H1 (cell line): ENCODE measurements around the gene MYBPH. TPM values are rescaled to one million over a fixed set of nuclear protein-coding genes. Genes with fewer than 3 reads are reported as not detected.

Experiments
- CTCF ChIA-PET: fragments of 300-600 bp; sonication (Branson Sonifier 250); formaldehyde crosslinking; loops from one replicate; lab custom pipeline; 2021; ENCODE audit not compliant: partially characterized antibody; lab: Charles Lee
- POLR2A ChIA-PET: fragments of 300-600 bp; sonication (Branson Sonifier 250); formaldehyde crosslinking; loops from one replicate; lab custom pipeline; 2021; ENCODE audit warnings: inconsistent platforms; ENCODE audit not compliant: partially characterized antibody; lab: Charles Lee
- DNase-seq, 2 experiments: peaks; one replicate each; pipeline versions ENCODE4 v3.0.0 to v3.0.0-alpha.2; 2010 to 2022; ENCODE audit warnings: low spot score in 2 of 2, low read depth in 1 of 2, mixed read lengths in 1 of 2
- FAIRE-seq: peaks from 2 replicates; lab custom pipeline; 2011; peaks lifted over from hg19 to GRCh38; lab: Jason Lieb, UNC
- H2AFZ ChIP-seq: 2 replicates; pipeline ENCODE4 v1.8.1; 2012; ENCODE audit warnings: low read length, inconsistent platforms
- H2AK5ac ChIP-seq: 2 replicates; pipeline ENCODE4 v1.6.1; 2013; ENCODE audit warnings: low read depth, low read length
- H2BK120ac ChIP-seq: replicated peaks from 2 replicates; pipeline ENCODE3; 2013; ENCODE audit warnings: low read depth, low read length, inconsistent platforms
- H2BK12ac ChIP-seq: 2 replicates; pipeline ENCODE4 v1.6.1; 2013; ENCODE audit warnings: low read depth, low read length
- H2BK15ac ChIP-seq: 2 replicates; pipeline ENCODE4 v1.6.1; 2013; ENCODE audit warnings: low read length
- H2BK20ac ChIP-seq: 2 replicates; pipeline ENCODE4 v1.6.1; 2013; ENCODE audit warnings: low read length
- H2BK5ac ChIP-seq: 2 replicates; pipeline ENCODE4 v1.6.1; 2013; ENCODE audit warnings: low read depth, low read length
- H3K14ac ChIP-seq: 2 replicates; pipeline ENCODE4 v1.6.1; 2013; ENCODE audit warnings: inconsistent platforms; ENCODE audit not compliant: insufficient read length
- H3K18ac ChIP-seq: 2 replicates; pipeline ENCODE4 v1.6.1; 2013; ENCODE audit warnings: low read length; ENCODE audit errors: extremely low read depth
- H3K23ac ChIP-seq: 2 replicates; pipeline ENCODE4 v1.6.1; 2013; ENCODE audit warnings: inconsistent platforms; ENCODE audit not compliant: insufficient read length
- H3K23me2 ChIP-seq: 2 replicates; pipeline ENCODE4 v1.6.1; 2013; ENCODE audit warnings: low read depth, low read length
- H3K27ac ChIP-seq: 2 replicates; pipeline ENCODE4 v1.6.1; 2011; ENCODE audit warnings: low read depth, low read length, inconsistent platforms
- H3K27me3 ChIP-seq, 4 experiments: replicated peaks in 1 of 4; 1 replicate in 1 of 4; 2 replicates in 3 of 4; pipeline versions ENCODE4 v1.6.1 to v1.8.1; 2011 to 2013; ENCODE audit warnings: low read length in 3 of 4, mild to moderate bottlenecking in 3 of 4, inconsistent platforms in 2 of 4, mixed read lengths in 2 of 4, moderate library complexity in 1 of 4; ENCODE audit not compliant: control insufficient read depth in 3 of 4, insufficient read depth in 3 of 4; ENCODE audit errors: extremely low read depth in 1 of 4
- H3K36me3 ChIP-seq, 4 experiments: 2 replicates each; pipeline versions ENCODE4 v1.6.1 to v1.8.1; 2011 to 2013; ENCODE audit warnings: mild to moderate bottlenecking in 4 of 4, low read length in 3 of 4, moderate library complexity in 2 of 4, control low read depth in 1 of 4, inconsistent platforms in 1 of 4; ENCODE audit not compliant: insufficient read depth in 4 of 4, control insufficient read depth in 2 of 4
- H3K4ac ChIP-seq: replicated peaks from 2 replicates; pipeline ENCODE3; 2013; ENCODE audit warnings: low read length, low read depth, mixed read lengths, inconsistent platforms; ENCODE audit not compliant: insufficient read length
- H3K4me1 ChIP-seq, 4 experiments: replicated peaks in 1 of 4; 1 replicate in 1 of 4; 2 replicates in 3 of 4; pipeline versions ENCODE4 v1.6.1 to v1.8.1; 2011 to 2013; ENCODE audit warnings: low read length in 3 of 4, inconsistent platforms in 2 of 4, mixed read lengths in 1 of 4; ENCODE audit not compliant: insufficient read depth in 4 of 4, control insufficient read depth in 3 of 4
- H3K4me2 ChIP-seq, 2 experiments: 2 replicates each; pipeline versions ENCODE4 v1.6.1 to v1.8.1; 2011 to 2013; ENCODE audit warnings: low read depth in 2 of 2, low read length in 2 of 2, control low read depth in 1 of 2, inconsistent platforms in 1 of 2, mild to moderate bottlenecking in 1 of 2; ENCODE audit not compliant: insufficient read depth in 1 of 2
- H3K4me3 ChIP-seq, 4 experiments: fragments of 200-600, 300-600 bp in 1 of 4; sonication (generic), shearing (Covaris generic), sonication (Bioruptor Twin) in 1 of 4; 2 replicates each; pipeline versions ENCODE4 v1.5.1 to v1.8.1; 2011 to 2016; ENCODE audit warnings: low read length in 4 of 4, low read depth in 3 of 4, control low read depth in 2 of 4, inconsistent platforms in 2 of 4, mild to moderate bottlenecking in 2 of 4, mixed read lengths in 1 of 4, moderate library complexity in 1 of 4; ENCODE audit not compliant: insufficient read depth in 2 of 4; ENCODE audit errors: extremely low read depth in 1 of 4
- H3K56ac ChIP-seq: replicated peaks from 2 replicates; pipeline ENCODE3; 2013; ENCODE audit warnings: low read depth, mild to moderate bottlenecking, mixed read lengths, low read length, inconsistent platforms; ENCODE audit not compliant: insufficient read length
- H3K79me1 ChIP-seq: 2 replicates; pipeline ENCODE4 v1.6.1; 2013; ENCODE audit warnings: low read depth, low read length, control low read depth
- H3K79me2 ChIP-seq, 2 experiments: 2 replicates each; pipeline versions ENCODE4 v1.6.1 to v1.8.1; 2012 to 2013; ENCODE audit warnings: low read length in 2 of 2, mild to moderate bottlenecking in 2 of 2, inconsistent platforms in 1 of 2; ENCODE audit not compliant: insufficient read depth in 2 of 2, control insufficient read depth in 1 of 2
- H3K9ac ChIP-seq, 4 experiments: replicated peaks in 1 of 4; 1 replicate in 1 of 4; 2 replicates in 3 of 4; pipeline versions ENCODE4 v1.6.1 to v1.8.1; 2011 to 2013; ENCODE audit warnings: low read depth in 3 of 4, low read length in 3 of 4, control low read depth in 2 of 4, mild to moderate bottlenecking in 2 of 4, moderate library complexity in 2 of 4, inconsistent platforms in 1 of 4; ENCODE audit errors: extremely low read depth in 1 of 4
- H3K9me3 ChIP-seq, 2 experiments: 2 replicates each; pipeline versions ENCODE4 v1.6.1 to v1.8.1; 2012 to 2013; ENCODE audit warnings: mild to moderate bottlenecking in 2 of 2, moderate library complexity in 2 of 2, control low read depth in 1 of 2, inconsistent platforms in 1 of 2, low read depth in 1 of 2, low read length in 1 of 2, mixed read lengths in 1 of 2; ENCODE audit not compliant: insufficient read depth in 2 of 2
- H4K20me1 ChIP-seq, 2 experiments: replicated peaks in 1 of 2; 2 replicates each; pipeline versions ENCODE3 to v1.8.1; 2011 to 2013; ENCODE audit warnings: inconsistent platforms in 2 of 2, low read length in 2 of 2, mild to moderate bottlenecking in 1 of 2; ENCODE audit not compliant: insufficient read depth in 2 of 2, control insufficient read depth in 1 of 2
- H4K5ac ChIP-seq: 2 replicates; pipeline ENCODE4 v1.6.1; 2013; ENCODE audit warnings: low read length, low read depth, mixed read lengths, inconsistent platforms; ENCODE audit not compliant: insufficient read length
- H4K8ac ChIP-seq: 2 replicates; pipeline ENCODE4 v1.8.0; 2013; ENCODE audit warnings: mild to moderate bottlenecking, moderate library complexity, low read length, inconsistent platforms; ENCODE audit not compliant: insufficient read depth; ENCODE audit errors: extremely low read depth
- H4K91ac ChIP-seq: replicated peaks from 2 replicates; pipeline ENCODE3; 2013; ENCODE audit warnings: low read length, mixed read lengths, inconsistent platforms; ENCODE audit not compliant: insufficient read length
- CREB1 ChIP-seq: IDR thresholded peaks from 2 replicates; pipeline ENCODE4 v1.6.1; 2012; ENCODE audit warnings: inconsistent platforms
- CTBP2 ChIP-seq: IDR thresholded peaks from 2 replicates; pipeline ENCODE4 v1.7.0; 2011; ENCODE audit warnings: borderline replicate concordance, mild to moderate bottlenecking, moderate library complexity, mixed read lengths, low read length; ENCODE audit not compliant: insufficient read depth, insufficient read length
- E2F6 ChIP-seq: IDR thresholded peaks from 2 replicates; pipeline ENCODE4 v1.6.1; 2012; ENCODE audit warnings: inconsistent platforms
- GABPA ChIP-seq: IDR thresholded peaks from 2 replicates; pipeline ENCODE4 v1.6.1; 2011; ENCODE audit warnings: mild to moderate bottlenecking, low read length, moderate library complexity, borderline replicate concordance; ENCODE audit not compliant: insufficient read depth
- HDAC6 ChIP-seq: IDR thresholded peaks from one replicate; pipeline ENCODE4 v1.7.1; 2012; ENCODE audit warnings: low read depth, mild to moderate bottlenecking, inconsistent platforms, low read length, moderate library complexity
- JUND ChIP-seq: IDR thresholded peaks from 2 replicates; pipeline ENCODE4 v1.6.1; 2011; ENCODE audit warnings: mild to moderate bottlenecking, improper control_type of control experiment, low read length
- KDM1A ChIP-seq: fragments of 200-600, 300-600 bp; sonication (generic); IDR thresholded peaks from 2 replicates; pipeline ENCODE4 v1.7.1; 2016; ENCODE audit warnings: mild to moderate bottlenecking, low read length, borderline replicate concordance
- MAFK ChIP-seq: IDR thresholded peaks from 2 replicates; pipeline ENCODE4 v1.6.1; 2012; ENCODE audit warnings: low read depth, mild to moderate bottlenecking, improper control_type of control experiment, low read length
- RAD21 ChIP-seq, 2 experiments: IDR thresholded peaks in 1 of 2; conservative IDR thresholded peaks in 1 of 2; 2 replicates each; pipeline ENCODE4 v1.6.1; 2011; ENCODE audit warnings: low read depth in 2 of 2, low read length in 2 of 2, improper control_type of control experiment in 1 of 2, inconsistent platforms in 1 of 2, mild to moderate bottlenecking in 1 of 2, moderate library complexity in 1 of 2
- RBBP5 ChIP-seq: IDR thresholded peaks from 2 replicates; pipeline ENCODE4 v1.7.1; 2012; ENCODE audit warnings: low read depth, mild to moderate bottlenecking, inconsistent platforms, low read length, moderate library complexity, borderline replicate concordance
- SIN3A ChIP-seq, 2 experiments: IDR thresholded peaks in 1 of 2; conservative IDR thresholded peaks in 1 of 2; 2 replicates each; pipeline ENCODE4 v1.6.1; 2011 to 2012; ENCODE audit warnings: low read length in 2 of 2, improper control_type of control experiment in 1 of 2, low read depth in 1 of 2, mild to moderate bottlenecking in 1 of 2
- TCF12 ChIP-seq: IDR thresholded peaks from 2 replicates; pipeline ENCODE4 v1.6.1; 2011; ENCODE audit warnings: low read depth, mild to moderate bottlenecking, low read length
- YY1 ChIP-seq: IDR thresholded peaks from 2 replicates; pipeline ENCODE4 v1.6.1; 2011; ENCODE audit warnings: low read depth, mild to moderate bottlenecking, low read length
- WGBS, 2 experiments: shearing (Covaris generic) in 1 of 2; methylation state at CpG; one replicate each; pipeline versions ENCODE4 v1.1.6 to v1.1.7; 2013 to 2015; ENCODE audit warnings: low lambda C conversion rate in 2 of 2, mixed read lengths in 2 of 2, inconsistent platforms in 1 of 2, low coverage in 1 of 2, missing lambda C conversion rate in 1 of 2; ENCODE audit not compliant: insufficient replicate concordance in 2 of 2, insufficient coverage in 1 of 2, insufficient read length in 1 of 2; ENCODE audit errors: extremely low coverage in 1 of 2, missing lambda C conversion rate in 1 of 2; 5-methylcytosine and 5-hydroxymethylcytosine counted together
- polyA plus RNA-seq, 7 experiments: library from polyadenylated mRNA; depleted of rRNA in 3 of 7; stranded (reverse) in 5 of 7; unstranded in 2 of 7; fragments of >200 nt in 5 of 7; fragments of 200-250 nt in 2 of 7; gene quantifications; 1 replicate in 5 of 7; 2 replicates in 1 of 7; 4 replicates in 1 of 7; pipeline versions ENCODE4 v1.2.1 to v1.2.3, GENCODE V29; 2011 to 2013; ENCODE audit warnings: missing spikeins in 2 of 7, mixed read lengths in 2 of 7
- total RNA-seq: library from RNA; stranded (reverse); fragmentation: NEBNext Ultra II Directional; extraction: Animal tissue kit (Norgen Biotek cat#: 25700); gene quantifications from 2 replicates; pipeline ENCODE4 v1.2.1, GENCODE V29; 2021

MYBPH gene
- total and polyA plus RNA-seq, 2 of the 8 experiments (the other 6 are each of a cell fraction or from before 2014, with no cell fraction given): not detected

- Histone ChIP-seq H4K8ac (no peak overlapping the region), H3K4ac (no peak overlapping the region), H2BK120ac (no peak overlapping the region), H3K27ac (no peak overlapping the region), H3K23me2 (no peaks in the 10 kb centered on the region), H2BK20ac (no peak overlapping the region), H2BK12ac (no peak overlapping the region), H3K9ac (no peak overlapping the region), H3K23ac (no peak overlapping the region), H3K18ac (no peak overlapping the region), H3K56ac (no peak overlapping the region), H2AFZ (no peak overlapping the region), H3K79me2 (no peaks in the 10 kb centered on the region), H4K20me1 (no peaks in the 10 kb centered on the region), H3K9me3 (no peaks in the 10 kb centered on the region), H3K4me1 (peaks cover 0 to 3% (median 0%) of the 10 kb centered on the region in 4 experiments; a peak in 1 of 7 replicates), H2BK15ac (no peak overlapping the region), H4K5ac (no peak overlapping the region), H3K79me1 (no peaks in the 10 kb centered on the region), H2BK5ac (no peak overlapping the region), H3K14ac (no peak overlapping the region), H3K4me3 (no peak overlapping the region), H3K27me3 (no peaks in the 10 kb centered on the region; a peak in 1 of 7 replicates), H3K4me2 (no peak overlapping the region), H4K91ac (no peak overlapping the region), H2AK5ac (no peak overlapping the region), H3K36me3 (no peaks in the 10 kb centered on the region)
- CTCF ChIA-PET: interaction anchor here (0.7 to 6.7 kb wide), 14 partner anchors 8 to 545 kb away, joined by 3 to 55 read pairs (median 5); partner anchors contain the start of genes ADORA1 and MYOG
- WGBS, 2 experiments: 91% methylated on average over 3 of the region's 3 CpGs; no CpG with 5 or more reads in 1 of the 2 experiments
- POLR2A ChIA-PET: no interaction called here
- FAIRE-seq (no peak), DNase-seq (no peak)
- TF ChIP-seq CREB1: no peak
- TF ChIP-seq RBBP5: no peak
- TF ChIP-seq HDAC6: no peak
- TF ChIP-seq MAFK: no peak
- no peak for TF ChIP-seq RAD21 (IDR thresholded peaks at IDR 0.05 in 1 of 2, conservative IDR thresholded peaks at IDR 0.05 in 1 of 2; ENCODE audit: low read depth in 2 of 2, low read length in 2 of 2)
- no peak for TF ChIP-seq KDM1A
- TF ChIP-seq GABPA: no peak
- TF ChIP-seq SIN3A (conservative IDR thresholded peaks at IDR 0.05 in 1 of 2, IDR thresholded peaks at IDR 0.05 in 1 of 2; ENCODE audit: low read depth in 1 of 2, low read length in 2 of 2): no peak
- TF ChIP-seq CTBP2: no peak
- TF ChIP-seq TCF12: no peak
- no peak for TF ChIP-seq E2F6
- no peak for TF ChIP-seq YY1
- no peak for TF ChIP-seq JUND
These were observed 23.4 kb upstream of the MYBPH start for GRCh38 chr1:203199002-203199401.
